Left renal pelvis (tissue), 4 donors: ENCODE results near the gene SUPT3H. TPM values are rescaled to one million over a fixed set of nuclear protein-coding genes. Genes with fewer than 3 reads are reported as not detected.

Source experiments
- DNase-seq, 4 donors: peaks; one replicate each; pipeline ENCODE4 v3.0.0-alpha.2; 2013; ENCODE audit warnings: low read depth in 4 of 4, low spot score in 3 of 4
- polyA plus RNA-seq, 4 donors: library from polyadenylated mRNA; unstranded; fragments of 120-200 nt; gene quantifications; one replicate each; pipeline ENCODE4 v1.2.1, GENCODE V29; 2013; ENCODE audit not compliant: insufficient read length in 4 of 4

Gene SUPT3H
- polyA plus RNA-seq, 4 donors: 18.9 to 22.5 (median 20.4) TPM

DNA sequence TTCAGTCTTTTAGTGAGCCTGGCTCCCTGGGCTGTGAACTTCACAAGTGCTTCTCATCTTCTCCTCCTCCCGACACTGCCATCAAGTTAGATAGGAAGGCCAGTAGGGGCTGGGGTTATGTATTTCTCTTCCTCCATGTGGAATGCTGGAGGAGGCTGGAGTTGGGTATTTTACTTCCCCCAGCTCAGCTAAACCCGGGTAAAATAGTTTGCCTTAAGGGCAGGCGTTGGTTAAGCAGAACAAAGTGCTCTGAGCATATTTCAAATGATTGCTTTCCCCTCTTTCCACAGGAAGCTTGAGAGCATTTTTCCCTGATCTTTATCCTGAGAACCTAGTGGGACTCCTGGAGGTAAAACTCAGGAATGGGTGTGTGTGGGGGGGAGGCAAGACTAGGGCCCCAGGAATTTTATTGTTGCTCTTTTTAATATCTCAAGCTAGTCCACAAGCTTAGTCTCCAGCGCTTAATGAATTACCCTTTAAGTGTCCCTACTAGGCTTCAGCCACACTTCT, 16.9 kb upstream of the SUPT3H start:
- no peak for DNase-seq

DNA sequence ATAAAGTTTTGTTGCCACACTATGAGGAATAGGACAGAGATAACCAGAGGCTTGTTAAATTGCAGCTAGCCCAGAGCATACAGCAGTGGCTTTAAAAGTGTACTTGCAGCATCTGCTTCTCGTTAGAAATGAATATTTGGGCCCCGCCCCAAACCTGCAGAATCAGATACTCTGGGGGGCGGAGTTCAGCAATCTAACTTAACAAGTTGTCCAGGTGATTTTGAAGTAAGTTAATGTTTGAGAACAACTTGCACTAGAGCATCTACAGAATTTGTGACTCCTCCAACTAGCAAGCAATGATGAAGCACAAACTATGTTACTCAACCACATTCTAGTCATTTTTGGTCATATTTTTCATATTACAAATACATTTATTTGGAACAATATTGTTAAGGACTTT, 10.6 kb upstream of the SUPT3H start:
- DNase-seq: no peak

GRCh38 chr6:45387236-45387635, 9.5 kb upstream of the SUPT3H start:
- DNase-seq: no peak

DNA sequence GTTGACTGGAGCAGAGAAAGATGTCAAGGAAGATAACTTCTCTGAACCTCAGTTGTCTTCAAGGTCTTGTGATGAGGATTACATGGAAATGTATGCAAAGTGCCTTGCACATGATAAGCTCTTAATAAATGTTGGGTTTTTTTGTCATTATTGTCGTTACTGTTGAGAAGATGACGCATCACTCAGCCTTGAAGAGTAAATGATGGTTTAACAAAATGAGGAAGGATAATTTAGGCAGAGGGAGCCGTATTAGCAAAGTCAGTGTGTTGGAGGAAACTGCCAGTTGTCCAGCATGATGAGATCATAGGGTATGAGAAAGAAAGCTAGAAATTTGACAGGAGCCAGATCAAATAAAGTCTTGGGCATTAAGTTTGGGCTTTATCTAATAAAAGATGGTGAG, 8.8 kb upstream of the SUPT3H start:
- no peak for DNase-seq

GRCh38 chr6:45382391-45382790, 4.7 kb upstream of the SUPT3H start:
- no peak for DNase-seq

- no peak for DNase-seq
Measured at GRCh38 chr6:45378334-45378926, 696 bp upstream of the SUPT3H start.

DNA sequence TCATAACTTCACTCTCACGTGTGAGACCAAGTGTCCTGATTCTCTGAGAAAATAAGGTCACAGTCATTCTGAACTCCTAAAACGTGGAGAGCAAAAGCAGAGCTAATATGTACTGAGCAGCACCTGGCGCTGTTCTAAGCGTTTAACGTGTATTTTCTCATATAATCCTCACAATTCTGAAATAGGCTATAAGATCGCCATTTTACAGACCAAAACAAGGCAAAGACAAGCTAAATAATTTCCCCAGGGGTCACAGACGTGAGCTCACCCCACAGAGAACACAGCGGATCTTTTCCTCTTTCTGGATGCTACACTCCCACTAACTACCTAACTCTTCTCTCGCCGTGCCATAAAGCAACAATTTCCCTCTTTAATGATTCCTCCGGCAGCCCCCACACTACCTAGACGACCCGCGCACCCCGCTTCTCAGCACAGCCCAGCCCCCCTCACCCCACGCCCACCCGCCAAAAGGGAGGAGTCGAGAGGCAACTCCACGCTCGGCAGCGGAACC, 636 bp downstream of the SUPT3H start:
- DNase-seq: peak in 2 of 4 donors; percentile 35

GRCh38 chr6:45376310-45377042, 1.3 kb downstream of the SUPT3H start:
- DNase-seq: no peak

- DNase-seq: no peak
Measured at GRCh38 chr6:45375449-45375848, 2.3 kb downstream of the SUPT3H start.

- DNase-seq: no peak
Measured at GRCh38 chr6:45371924-45372573, 5.7 kb downstream of the SUPT3H start.

GRCh38 chr6:45369870-45370269, 7.9 kb downstream of the SUPT3H start:
- no peak for DNase-seq

DNA sequence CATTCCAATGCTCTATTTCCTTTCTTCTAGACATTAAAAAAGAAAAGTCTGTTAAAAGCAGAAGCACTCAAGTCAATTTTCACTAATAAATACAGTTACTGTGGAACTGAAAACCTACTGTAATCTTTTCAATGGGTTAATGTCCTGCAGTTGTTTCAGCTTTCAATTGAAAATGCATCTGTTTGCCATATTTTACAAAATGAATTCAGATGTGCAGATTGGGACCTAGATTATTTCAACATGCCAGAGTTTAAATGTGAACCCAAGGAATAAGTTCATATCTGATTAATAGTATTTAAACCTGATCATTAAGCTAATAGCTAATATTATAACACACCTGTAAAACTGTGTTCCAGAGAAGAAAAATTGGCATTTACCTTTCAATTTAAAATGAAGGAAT, 9.7 kb downstream of the SUPT3H start:
- DNase-seq: no peak

GRCh38 chr6:45366534-45366933, 11.2 kb downstream of the SUPT3H start:
- DNase-seq: no peak

DNA sequence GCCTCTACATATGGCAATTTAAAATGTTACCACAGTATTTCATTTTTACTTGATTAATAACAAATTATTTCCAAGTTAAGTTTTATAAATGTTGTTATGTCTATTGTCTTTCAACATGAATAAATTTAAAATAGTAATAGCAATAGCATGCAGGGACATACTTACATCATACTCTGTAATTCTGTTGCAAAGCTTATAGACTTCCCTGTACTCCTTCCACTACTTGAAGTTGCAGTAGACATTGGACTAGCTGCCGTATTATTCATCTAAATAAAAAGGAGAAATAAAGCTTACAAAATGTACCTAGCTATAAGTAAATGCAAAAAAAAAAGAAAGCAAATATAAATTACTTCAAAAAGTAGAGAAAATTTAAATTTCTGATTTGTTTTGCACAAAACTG, 12.7 kb downstream of the SUPT3H start:
- no peak for DNase-seq

GRCh38 chr6:45364466-45364865, 13.3 kb downstream of the SUPT3H start:
- no peak for DNase-seq

DNA sequence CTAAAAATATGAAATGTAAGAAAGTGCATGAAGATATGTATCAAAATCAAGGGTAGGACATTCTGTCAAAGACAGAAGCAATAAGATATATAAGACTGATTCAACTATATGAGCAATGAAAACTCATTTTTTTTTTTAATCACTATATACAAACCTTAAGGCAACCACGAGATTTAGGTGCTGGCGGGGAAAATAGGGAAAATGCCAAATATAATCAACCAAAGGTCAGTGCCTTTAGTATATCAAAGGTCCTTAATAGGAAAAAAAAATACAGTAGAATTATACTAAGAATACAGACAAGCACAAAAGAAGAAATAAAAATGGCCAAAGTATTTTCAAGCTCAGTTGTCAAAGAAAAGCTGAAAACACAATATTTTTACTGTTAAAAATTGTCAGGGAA, 24.1 kb downstream of the SUPT3H start:
- DNase-seq: no peak

GRCh38 chr6:45351667-45352066, 26.1 kb downstream of the SUPT3H start:
- no peak for DNase-seq

DNA sequence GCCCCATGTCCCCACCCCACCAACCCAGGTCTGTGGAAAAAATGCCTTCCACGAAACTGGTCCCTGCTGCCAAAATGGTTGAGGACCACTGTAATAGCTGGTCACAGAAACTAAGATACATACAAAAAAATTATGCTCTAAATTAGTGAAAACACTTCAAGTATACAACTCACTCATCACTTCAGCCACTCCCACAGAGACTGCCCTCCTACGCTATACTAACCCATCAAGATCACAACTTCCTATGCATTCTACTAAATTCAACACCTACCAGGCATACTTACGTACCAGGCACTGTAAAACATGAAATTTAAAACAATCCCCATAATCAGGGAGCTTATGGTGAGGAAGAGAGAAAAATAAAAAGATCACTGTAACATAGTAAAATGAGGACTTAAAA, 26.7 kb downstream of the SUPT3H start:
- DNase-seq: no peak

DNA sequence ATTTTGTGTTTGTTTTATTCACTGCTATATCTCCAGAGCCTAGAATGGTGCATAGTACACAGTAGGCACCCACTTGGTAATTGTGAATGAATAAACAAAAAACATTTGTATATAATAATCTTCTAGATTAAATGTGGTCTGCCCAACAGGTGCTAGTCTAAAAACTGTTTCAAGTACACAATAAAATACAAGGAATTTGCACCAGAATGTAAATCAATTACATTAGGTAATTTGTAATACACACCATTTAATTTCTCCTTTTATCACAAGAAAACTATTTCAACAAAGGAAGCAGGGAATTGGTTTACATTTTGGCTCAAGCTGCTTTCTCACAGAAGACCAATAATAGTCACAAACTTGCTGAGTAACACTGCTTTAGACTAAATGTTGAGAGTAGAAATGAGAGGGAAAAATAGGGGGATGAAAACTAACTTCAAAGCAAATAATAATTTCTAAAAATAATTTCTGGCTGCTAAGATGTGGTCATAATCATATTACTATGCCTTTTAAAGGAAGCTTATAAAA, 27.5 kb downstream of the SUPT3H start:
- no peak for DNase-seq

DNA sequence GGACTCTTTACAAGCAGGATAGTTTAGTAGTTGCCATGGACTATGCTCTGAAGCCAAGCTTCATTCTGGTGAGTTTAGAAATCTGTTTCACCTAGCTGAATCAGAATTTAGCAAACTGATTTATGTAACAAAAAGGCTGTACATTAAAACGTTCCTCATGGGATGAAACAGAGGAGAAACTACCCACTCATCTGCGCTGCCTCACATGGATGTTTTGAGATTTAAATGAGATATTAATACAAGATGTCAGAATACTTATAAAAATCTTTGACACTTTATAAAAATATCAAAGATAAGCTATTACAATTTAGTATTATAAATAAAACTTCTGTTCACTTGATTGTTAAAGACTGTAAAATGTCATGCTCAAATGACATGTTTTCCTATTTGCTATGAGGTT, 32.8 kb downstream of the SUPT3H start:
- DNase-seq: no peak

DNA sequence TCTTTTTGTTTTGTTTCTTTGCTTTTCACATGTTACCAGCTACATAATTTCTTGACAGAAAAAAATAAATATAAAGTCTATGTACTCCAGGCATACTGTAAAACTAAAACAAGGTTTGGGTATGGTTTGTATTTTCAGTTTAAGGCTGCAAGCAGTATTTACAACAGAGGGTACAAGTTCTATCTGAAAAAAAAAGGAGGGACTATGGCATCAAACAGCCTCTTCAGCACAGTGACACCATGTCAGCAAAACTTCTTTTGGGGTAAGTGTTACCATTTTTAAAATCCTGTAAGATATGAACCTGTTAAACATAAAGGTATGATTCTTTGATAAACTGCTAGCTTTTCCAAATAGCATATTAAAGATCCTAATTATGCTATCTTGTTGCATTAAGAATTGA, 49.2 kb downstream of the SUPT3H start:
- DNase-seq: no peak
